ENCODE results near the gene USF3.

DNA sequence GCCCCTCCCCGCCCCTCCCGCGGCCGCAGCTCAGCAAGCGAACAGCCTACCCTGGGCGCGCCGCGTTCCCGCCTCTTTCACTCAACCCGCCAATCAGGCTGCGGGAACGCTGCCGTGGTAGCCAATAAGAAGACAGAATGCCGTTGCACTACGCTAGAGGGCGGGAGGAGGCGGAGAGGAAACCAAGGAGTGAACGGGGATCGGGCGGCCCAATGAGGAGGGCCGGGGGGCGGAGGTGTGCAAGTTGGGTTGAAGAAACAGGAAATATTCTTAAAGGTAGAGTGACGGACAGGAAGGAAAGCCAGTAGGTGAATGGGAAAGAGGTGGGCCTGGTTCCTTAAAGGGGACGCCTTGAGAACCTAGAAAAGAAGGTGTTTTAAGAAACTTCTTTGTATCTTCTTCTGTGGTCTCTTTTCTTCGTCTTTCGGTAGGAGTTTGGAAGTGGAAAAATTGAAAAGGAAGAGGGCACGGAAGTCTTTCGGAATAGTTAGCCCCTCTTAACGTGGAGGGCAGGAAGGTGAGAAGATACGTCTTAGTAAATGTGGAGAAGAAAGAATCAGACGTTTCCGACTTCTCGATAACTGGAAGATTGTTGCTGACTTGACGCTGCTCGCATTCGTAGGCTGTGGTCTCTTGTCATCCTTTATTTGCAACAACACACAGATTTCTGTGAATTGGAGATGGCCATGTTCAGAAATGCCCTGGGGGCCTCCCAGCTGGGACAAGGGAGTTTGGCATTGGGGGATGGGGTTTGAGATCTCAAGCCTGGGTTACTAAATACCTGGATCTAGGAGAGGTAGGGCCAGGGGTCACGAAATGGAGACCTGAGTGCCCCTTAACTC lies 437 bp upstream of the USF3 start:
- no peak for TF ChIP-seq TEAD4 (IDR thresholded peaks at IDR 0.05)
- no peak for TF ChIP-seq RAD21 (IDR thresholded peaks at IDR 0.05; ENCODE audit: low read depth)
- TF ChIP-seq EP300 (IDR thresholded peaks at IDR 0.05; ENCODE audit: borderline replicate concordance), result no peak
- TF ChIP-seq CREB1 (IDR thresholded peaks at IDR 0.05; ENCODE audit: low read depth), result peak; percentile 73

Data from Ishikawa (cell line).